ENCODE data around the gene ARHGAP45.
"Not testable (repeated sequence)": the region's sequence is repeated elsewhere in the genome, so short reads cannot be mapped to it uniquely, and the experiment has no call there.

ARHGAP45 gene, protein sequence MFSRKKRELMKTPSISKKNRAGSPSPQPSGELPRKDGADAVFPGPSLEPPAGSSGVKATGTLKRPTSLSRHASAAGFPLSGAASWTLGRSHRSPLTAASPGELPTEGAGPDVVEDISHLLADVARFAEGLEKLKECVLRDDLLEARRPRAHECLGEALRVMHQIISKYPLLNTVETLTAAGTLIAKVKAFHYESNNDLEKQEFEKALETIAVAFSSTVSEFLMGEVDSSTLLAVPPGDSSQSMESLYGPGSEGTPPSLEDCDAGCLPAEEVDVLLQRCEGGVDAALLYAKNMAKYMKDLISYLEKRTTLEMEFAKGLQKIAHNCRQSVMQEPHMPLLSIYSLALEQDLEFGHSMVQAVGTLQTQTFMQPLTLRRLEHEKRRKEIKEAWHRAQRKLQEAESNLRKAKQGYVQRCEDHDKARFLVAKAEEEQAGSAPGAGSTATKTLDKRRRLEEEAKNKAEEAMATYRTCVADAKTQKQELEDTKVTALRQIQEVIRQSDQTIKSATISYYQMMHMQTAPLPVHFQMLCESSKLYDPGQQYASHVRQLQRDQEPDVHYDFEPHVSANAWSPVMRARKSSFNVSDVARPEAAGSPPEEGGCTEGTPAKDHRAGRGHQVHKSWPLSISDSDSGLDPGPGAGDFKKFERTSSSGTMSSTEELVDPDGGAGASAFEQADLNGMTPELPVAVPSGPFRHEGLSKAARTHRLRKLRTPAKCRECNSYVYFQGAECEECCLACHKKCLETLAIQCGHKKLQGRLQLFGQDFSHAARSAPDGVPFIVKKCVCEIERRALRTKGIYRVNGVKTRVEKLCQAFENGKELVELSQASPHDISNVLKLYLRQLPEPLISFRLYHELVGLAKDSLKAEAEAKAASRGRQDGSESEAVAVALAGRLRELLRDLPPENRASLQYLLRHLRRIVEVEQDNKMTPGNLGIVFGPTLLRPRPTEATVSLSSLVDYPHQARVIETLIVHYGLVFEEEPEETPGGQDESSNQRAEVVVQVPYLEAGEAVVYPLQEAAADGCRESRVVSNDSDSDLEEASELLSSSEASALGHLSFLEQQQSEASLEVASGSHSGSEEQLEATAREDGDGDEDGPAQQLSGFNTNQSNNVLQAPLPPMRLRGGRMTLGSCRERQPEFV

DNA sequence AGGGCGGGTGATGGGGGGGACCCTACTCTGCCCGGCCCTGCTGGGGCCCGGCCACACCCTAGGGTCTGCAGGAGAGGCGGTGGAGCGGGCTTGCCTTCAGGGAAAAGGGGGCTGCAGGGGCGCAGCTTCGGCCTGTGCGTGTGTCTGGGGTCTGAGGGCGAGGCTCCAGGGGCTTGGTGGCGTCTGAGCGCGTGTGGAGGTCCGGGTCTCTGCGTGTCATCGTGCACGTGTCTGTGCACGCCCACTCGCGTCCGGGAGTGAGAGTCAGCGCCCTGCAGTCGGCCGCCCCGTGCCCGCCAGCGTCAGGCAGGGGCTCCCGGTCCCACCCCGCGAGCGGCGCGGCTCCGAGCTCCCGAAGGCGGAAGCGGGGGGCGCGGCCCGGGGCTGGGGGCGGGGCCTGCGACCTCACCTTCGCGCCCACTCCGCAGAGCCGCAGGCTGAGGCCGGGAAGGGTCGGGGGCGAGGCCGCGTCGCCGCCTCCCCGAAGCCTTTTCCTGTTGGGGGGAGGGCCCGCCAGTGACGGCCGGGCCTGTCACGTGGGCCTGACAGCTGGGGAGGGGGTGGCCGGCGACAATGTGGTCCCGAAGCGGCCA is at the start of gene ARHGAP45:
Gene ARHGAP45 (plus strand): TSS at position 420 of the 593 bp plus-strand sequence. CDS start 239 bp downstream, outside the sequence.
- DNase-seq, result peak; percentile 77 to 84

DNA sequence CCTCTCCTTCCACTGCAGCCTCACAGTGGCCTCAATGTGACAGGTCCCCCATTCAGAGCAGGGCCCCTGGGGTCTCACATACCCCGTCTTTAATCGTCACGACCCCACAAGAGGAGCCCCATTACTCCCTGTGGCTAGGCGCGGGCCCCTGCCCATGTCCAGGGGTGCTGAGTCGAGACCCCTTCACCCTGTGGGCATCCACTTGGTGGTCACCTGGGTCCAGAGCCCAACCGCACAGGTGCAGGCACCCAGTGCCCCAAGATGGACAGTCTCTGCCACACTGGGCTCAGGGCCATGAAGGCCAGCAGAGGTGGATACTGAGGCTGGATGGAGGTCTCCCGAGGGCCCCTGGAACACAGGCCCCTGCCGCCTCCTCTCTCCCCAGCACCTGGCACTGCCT is 49.1 kb upstream of the ARHGAP45 start:
- no peak for DNase-seq

DNA sequence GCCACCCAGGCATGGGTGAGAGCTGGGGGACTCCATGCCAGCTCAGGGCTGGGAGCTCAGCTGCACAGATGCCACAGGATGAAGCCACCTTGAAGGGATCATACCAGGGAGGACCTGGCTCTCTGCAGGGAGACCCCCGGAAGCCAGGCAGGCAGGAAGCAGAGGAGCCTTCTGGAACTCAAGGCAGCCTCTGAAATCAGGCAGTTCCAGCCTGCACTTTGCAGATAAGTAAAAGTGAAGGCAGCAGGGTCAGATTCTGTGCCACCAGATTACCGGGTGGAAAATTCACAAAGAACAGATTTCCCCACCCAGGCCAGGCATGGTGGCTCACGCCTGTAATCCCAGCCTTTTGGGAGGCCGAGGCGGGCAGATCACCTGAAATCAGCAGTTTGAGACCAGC is 48.6 kb upstream of the ARHGAP45 start:
- no peak for DNase-seq

DNA sequence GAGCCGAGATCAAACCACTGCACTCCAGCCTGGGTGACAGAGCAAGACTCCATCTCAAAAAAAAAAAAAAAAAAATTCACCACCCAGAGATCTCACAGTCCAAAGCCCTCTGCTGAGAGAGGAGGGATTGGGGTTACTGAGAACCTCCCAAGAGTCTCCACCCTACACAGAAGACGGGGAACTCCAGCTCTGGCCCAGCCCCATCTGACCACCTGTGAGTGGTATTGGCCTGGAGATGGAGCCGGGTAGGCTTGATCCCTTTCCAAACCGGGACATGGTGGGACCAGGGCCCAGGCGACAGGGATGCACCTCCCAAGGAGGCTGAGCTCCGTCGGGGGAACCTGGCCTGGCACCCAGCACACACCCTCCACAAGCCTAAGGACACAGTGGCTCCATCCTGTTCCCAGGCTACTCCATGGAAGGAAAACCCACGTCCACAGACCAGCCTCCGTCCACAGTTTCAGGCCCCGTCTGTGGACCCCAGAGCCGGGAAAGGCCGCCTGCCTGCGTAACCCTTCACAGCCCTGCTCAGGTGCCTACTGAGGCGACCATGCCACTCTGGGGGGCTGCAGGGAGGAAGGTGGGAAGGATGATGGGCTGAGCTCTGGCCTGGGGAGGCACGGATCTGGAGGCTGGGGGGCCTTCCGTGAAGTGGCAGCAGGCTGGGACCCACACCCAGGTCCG is 47.9 kb upstream of the ARHGAP45 start:
- DNase-seq, result no peak

DNA sequence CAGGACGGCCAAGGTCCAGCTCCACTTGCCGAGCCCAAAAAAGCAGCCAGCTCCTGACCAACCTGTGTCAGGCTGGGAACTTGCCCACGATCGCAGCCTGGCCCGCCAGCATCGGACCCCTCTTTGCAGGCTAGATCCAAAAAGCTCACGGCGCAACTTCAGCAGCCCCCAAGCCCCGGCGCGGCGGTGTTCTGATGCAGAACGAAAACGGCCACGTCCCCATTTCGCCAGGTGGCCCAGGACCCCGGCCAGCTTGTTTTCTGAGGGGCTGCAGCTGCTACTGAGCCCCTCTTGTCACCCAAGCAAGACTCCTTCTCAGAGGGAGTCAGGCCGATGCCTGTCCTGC is 47.4 kb upstream of the ARHGAP45 start:
- no peak for DNase-seq

DNA sequence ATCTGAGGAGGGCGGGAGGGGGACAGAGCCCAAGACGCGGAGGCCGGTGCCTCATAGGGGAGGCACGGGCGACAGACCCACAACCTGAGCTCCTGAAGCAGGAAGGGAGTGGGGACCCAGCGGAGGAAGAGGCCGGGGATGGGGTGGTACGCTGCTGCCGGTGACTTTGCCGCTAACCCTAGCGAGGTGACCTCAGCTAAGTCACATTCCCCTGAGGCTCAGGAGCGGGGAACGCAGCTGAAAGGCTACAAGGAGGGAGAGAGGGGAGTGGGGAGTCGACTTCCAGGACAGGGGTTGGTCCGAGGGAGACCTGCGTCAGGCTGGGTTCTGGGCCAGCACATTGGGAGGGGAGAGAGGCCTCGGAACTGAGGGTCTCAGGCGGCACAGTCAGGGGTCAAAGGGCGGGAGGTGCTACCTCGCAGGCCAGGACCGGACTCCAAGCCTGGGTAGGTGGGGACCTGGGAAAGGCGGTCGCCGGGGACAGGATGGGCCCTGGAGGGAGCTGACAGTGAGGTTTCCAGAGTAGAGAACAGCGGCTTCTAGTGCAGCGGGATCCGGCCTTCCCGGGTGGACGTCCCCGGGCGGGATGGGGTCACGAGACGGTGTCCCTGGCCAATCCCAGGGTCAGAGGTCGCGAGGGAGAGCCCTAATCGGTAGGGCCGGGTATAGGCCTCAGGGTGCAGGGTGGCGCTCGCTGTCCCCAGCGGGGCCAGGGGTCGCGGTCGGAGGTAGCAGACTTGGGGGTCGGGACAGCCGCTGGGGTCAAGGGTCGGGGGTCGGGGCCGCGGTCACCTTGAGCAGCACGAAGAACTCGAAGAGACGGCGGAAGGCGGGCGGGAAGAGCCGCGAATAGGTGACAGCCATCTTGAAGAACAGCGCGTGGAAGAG is 46.7 kb upstream of the ARHGAP45 start:
- DNase-seq, result no peak

DNA sequence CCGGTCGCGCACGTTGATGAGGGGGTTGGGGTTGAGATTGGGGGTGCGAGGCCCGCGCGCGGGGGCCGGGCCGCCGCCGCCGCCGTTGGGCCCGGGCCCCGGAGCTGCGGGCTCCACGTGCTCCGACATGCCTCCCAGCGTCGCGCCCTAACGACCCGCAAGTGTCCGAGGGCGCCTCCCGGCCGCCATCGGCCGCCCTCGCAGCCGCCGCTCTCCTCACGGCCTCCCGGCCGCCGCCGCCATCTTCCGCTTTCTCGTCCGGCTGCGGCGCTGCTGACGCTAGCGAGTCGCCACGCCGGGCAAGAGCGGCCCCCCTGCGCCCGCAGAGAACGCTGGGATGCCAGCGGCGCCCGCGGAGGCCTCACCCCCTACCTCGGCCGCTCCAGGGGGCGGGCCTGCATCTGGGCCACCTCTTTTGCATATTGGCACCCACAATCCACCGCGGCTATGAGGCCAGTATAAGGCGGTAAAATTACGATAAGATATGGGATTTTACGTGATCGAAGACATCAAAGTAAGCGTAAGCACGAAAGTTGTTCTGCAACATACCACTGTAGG is 46.0 kb upstream of the ARHGAP45 start, which contains the start of gene TMEM259:
Gene TMEM259 (minus strand): TSS at position 256 of the 558 bp plus-strand sequence. CDS start 127 bp downstream, at position 129.
- DNase-seq, result peak; percentile 97 to 99

DNA sequence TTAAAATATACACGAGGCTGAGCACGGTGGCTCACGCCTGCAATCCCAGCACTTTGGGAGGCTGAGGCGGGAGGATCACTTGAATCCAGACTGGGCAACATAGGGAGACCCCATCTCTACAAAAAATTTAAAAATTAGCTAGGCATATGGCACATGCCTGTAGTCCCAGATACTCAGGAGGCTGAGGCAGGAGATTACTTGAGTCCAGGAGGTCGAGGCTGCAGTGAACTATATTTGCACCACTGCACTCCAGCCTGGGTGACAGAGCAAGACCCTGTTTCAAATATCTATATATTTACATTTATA is 43.1 kb upstream of the ARHGAP45 start:
- not testable (repeated sequence) for DNase-seq

DNA sequence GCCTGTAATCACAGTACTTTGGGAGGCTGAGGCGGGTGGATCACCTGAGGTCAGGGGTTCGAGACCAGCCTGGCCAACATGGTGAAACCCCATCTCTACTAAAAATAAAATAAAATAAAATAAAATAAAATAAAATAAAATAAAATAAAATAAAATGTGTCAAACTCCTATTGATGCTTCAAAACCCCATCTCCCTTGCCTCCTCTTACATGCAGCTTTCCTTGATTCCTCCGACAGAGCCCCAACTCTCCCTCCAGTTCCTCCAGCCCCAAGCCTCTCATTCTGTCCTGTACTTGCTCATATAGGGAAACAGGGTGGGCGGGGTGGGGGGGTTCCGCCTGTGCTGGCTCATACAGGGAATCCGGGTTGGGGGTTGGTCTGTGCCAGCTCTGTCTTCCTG is 41.9 kb upstream of the ARHGAP45 start:
- DNase-seq, result not testable (repeated sequence)

DNA sequence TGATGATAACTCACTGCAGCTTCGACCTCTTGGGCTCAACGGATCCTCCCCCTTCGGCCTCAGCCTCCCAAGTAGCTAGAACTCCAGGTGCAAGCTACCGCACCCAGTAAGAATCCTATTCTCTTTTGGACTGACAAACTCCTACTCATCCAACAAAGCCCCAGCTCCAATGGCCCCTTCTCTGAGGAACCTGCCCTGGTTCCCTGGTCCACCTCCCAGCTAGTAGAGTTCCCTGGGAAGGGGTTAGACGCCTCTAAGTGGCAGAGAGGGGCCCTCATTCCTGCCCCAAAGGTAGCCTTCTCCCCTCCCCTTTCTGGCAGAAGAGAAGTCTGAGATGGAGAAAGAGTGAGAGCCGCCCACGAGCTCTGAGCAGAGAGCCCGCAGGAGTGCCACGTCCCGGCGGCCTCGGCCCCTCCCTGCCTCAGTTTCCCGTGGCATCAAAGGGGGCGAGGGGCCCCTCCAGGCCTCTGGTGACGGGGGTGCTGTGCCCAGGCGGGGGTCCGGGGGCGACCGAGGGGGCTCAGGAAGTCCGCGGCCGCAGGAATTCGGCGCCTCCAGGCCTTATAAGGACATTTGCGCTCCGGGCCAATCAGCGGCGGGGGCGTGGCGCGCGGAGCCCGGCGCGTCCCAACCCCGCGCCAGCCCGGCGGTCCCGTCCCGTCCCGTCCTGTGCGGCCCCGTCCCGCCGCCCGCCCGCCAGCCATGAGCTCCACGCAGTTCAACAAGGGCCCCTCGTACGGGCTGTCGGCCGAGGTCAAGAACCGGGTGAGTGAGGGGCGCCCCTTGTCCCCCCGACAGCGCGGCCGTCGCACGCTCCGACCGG is 40.8 kb upstream of the ARHGAP45 start, which contains the start of gene CNN2:
Gene CNN2 (plus strand): TSS at position 649 of the 823 bp plus-strand sequence. CDS start 54 bp downstream, at position 703.
- peak; percentile 59 to 60 for DNase-seq

DNA sequence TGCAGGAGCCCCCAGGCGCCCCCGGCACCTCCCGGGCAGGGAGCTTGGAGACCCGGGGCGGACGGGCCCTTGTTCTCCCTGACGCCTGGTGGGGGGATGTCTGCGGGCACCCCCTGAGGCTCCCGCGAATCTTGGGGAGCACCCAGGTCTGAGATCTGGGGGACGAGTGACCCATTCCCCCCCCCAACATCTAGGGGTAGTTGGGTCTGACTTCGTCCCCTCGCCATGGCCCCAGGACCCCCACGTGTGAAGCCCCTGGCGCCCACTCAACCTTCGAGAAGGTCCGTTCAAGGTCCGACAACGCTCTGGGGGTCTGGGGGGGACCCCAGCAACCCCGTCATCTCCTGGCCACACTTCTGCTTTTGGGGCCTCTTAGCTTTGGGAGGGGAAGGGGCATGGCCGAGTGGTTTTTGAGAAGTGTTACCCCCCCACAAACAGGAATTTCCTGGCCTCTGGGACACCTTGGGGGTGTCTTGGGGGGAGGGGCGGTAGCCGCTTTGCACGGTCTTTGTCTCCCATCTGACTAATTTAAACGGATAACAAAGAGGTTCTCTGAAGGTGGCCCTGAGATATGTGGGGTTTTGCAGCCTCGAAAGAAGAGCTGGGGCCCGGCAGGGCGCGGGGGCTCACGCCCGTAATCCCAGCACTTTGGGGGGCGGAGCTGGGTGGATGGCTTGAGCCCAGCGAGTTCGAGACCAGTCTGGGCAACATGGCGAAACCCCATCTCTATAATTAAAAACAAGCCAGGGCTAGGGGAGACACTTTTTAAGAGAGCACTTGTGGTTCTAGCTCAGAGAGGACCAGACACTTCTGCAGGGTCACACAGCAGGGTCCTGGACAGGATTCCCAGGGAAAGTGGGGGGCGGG is 40.0 kb upstream of the ARHGAP45 start:
- DNase-seq, result no peak

DNA sequence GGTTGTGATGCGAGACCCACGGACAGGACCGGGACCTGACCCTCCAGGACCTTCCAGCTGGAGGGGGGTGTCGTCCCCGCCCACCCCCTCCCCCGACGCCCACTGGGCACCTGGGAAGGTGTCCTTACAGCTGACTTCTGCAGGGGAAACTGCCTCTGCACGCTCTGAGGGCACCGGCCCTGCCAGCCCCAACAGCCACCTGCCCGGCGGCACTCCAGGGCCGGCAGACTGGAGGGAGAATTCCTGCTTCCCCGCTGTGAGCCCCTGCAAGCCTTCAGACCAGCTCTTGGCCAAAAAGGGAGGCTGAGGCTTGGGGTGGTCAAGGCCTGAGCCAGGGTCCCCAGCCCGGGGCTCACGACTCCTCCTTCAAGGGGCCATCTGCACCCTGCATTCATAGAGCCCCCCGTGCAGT is 39.3 kb upstream of the ARHGAP45 start:
- no peak for DNase-seq

DNA sequence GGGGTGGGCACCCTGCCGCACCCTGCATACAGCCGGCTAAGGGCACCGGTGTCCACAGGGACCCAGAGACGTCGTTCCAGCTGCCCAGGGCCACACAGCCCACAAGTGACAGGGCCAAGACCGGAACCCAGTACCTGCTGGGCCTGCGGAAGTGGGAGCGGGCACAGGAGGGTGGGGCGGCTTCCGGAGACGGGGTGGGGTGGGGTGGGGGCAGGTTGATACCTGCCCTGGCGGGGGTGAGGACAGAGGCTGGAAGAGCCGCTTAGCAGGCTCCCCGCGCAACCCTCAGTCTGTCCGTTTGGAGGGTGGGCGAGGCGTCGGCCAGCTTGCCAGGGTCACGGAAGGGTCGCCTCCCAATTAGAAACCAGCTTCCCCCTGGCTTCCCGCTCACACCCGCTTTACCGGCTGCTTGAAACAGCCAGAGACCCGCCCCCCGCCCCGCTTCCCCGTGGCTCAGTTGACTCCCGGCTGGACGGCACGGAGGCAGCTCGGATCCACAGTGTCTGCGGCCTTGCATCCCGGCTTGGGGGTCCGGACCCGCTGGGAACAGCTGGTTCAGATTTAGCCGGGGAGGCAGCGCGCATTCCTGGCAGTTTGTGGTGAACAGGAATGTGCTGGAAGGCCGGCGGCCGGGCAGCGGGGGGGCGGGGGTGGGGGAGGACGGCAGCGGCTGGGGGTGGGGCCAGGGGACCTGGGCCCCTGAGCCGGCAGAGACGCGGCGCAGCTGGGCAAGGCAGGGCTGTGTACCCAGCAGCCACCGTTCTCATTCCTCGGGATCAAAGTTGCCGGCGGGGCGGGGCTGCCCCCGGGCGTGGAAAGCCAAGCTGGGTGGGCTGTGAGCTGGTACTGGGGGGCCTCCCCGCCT is 38.7 kb upstream of the ARHGAP45 start:
- peak in 1 of 2 donors; percentile 57 for DNase-seq

DNA sequence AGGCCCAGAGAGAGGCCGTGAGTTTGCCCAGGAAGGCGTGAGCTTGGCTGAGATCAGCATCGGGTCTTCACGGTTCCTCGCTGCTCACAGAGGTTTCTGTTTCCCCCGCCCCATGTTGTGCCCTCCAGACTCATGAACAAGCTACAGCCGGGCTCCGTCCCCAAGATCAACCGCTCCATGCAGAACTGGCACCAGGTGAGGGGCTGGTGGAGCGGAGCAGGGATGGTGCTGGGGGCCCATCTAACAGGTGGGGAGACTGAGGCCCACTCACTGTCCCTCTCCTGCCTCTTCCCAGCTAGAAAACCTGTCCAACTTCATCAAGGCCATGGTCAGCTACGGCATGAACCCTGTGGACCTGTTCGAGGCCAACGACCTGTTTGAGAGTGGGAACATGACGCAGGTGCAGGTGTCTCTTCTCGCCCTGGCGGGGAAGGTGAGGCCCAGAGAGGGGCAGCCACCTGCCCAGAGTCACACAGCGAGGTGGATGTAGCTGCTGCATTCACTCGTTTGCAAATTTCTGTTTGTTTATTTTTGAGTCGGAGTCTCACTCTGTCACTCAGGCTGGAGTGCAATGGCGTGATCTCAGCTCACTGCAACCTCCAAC is 34.6 kb upstream of the ARHGAP45 start:
- DNase-seq, result no peak

DNA sequence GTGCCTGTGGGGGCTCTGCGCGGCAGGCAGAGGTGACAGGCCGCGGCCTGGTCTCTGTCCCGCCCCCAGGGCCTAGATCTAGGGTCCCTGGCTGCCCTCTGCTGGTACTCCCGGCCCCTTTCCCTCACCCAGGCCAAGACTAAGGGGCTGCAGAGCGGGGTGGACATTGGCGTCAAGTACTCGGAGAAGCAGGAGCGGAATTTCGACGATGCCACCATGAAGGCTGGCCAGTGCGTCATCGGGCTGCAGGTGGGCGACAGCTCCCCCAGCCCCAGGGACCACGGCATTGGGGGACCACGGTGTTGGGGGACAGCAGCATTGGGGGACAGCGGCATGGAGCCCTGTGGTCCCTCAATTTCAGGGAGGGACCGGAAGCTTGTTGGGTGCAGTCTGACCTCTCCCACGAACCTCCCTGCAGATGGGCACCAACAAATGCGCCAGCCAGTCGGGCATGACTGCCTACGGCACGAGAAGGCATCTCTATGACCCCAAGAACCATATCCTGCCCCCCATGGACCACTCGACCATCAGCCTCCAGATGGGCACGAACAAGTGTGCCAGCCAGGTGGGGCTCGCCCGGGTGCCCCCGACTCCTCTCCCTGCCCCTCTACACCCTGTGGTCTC is 30.9 kb upstream of the ARHGAP45 start:
- no peak for DNase-seq

DNA sequence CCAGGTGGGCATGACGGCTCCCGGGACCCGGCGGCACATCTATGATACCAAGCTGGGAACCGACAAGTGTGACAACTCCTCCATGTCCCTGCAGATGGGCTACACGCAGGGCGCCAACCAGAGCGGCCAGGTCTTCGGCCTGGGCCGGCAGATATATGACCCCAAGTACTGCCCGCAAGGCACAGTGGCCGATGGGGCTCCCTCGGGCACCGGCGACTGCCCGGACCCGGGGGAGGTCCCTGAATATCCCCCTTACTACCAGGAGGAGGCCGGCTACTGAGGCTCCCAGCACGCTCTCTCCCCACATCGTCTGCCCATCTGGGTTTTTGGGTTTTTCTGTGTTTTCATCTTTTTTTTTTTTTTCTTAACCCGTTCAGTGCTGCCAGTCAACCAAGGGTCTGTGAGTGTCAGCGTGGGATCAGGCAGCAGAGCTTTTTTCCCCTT is 29.3 kb upstream of the ARHGAP45 start:
- DNase-seq, result no peak
